HG03558 (cell line): Measurements from ENCODE around the gene KSR2.

ENCODE experiments used
- ATAC-seq: cut with Tn5 transposase; IDR thresholded peaks from one replicate; pipeline ENCODE4 v1.9.1; 2021; ENCODE audit warnings: moderate number of reproducible peaks; ENCODE audit not compliant: unreplicated experiment; ENCODE audit errors: extremely low read depth

KSR2 gene

GRCh38 chr12:117447665-117448366 lies 521.0 kb downstream of the KSR2 start:
- no peak for ATAC-seq

GRCh38 chr12:117444781-117445180 lies 524.0 kb downstream of the KSR2 start:
- no peak for ATAC-seq

- ATAC-seq = no peak
Observed at GRCh38 chr12:117441751-117442150, 527.0 kb downstream of the KSR2 start.

- ATAC-seq = no peak
Observed at GRCh38 chr12:117440384-117440783, 528.4 kb downstream of the KSR2 start.

GRCh38 chr12:117439531-117440001 lies 529.2 kb downstream of the KSR2 start:
- no peak for ATAC-seq

GRCh38 chr12:117438809-117439208 lies 530.0 kb downstream of the KSR2 start:
- no peak for ATAC-seq

- no peak for ATAC-seq
Observed at GRCh38 chr12:117437516-117438255, 531.1 kb downstream of the KSR2 start.

- no peak for ATAC-seq
Observed at GRCh38 chr12:117433878-117434277, 534.9 kb downstream of the KSR2 start.

- no peak for ATAC-seq
Observed at GRCh38 chr12:117430246-117430645, 538.5 kb downstream of the KSR2 start.

- ATAC-seq = no peak
Observed at GRCh38 chr12:117427211-117427610, 541.6 kb downstream of the KSR2 start.

- ATAC-seq = no peak
Observed at GRCh38 chr12:117421987-117422386, 546.8 kb downstream of the KSR2 start.

- ATAC-seq = no peak
Observed at GRCh38 chr12:117421068-117421752, 547.6 kb downstream of the KSR2 start.

- ATAC-seq = no peak
Observed at GRCh38 chr12:117417004-117417403, 551.8 kb downstream of the KSR2 start.

GRCh38 chr12:117412465-117413188 lies 556.2 kb downstream of the KSR2 start:
- no peak for ATAC-seq

- no peak for ATAC-seq
Observed at GRCh38 chr12:117409286-117409685, 559.5 kb downstream of the KSR2 start.

- ATAC-seq = no peak
Observed at GRCh38 chr12:117408161-117408791, 560.5 kb downstream of the KSR2 start.

GRCh38 chr12:117404940-117405339 lies 563.9 kb downstream of the KSR2 start:
- ATAC-seq = no peak

GRCh38 chr12:117404203-117404853 lies 564.5 kb downstream of the KSR2 start:
- no peak for ATAC-seq

- ATAC-seq = no peak
Observed at GRCh38 chr12:117403586-117404139, 565.1 kb downstream of the KSR2 start.
